Loucy (cell line): Measurements from ENCODE around the gene BAK1.

Experiments used
- H2AFZ ChIP-seq: fragments of 200-600 bp; sonication (generic); 2 replicates; pipeline ENCODE4 v1.6.0; 2016; ENCODE audit warnings: antibody characterized with exemption, mild to moderate bottlenecking, low read length, moderate library complexity
- H3F3A ChIP-seq: fragments of 200-600 bp; 2 replicates; pipeline ENCODE4 v1.6.0; 2016; ENCODE audit warnings: antibody characterized with exemption, low read depth, mild to moderate bottlenecking
- H3K27me3 ChIP-seq: fragments of 200-600 bp; sonication (generic); 2 replicates; pipeline ENCODE4 v1.6.1; 2014; ENCODE audit warnings: low read length, mild to moderate bottlenecking; ENCODE audit not compliant: insufficient read depth, poor library complexity, severe bottlenecking
- H3K36me3 ChIP-seq: fragments of 200-600 bp; sonication (generic); 2 replicates; pipeline ENCODE4 v1.6.1; 2016; ENCODE audit warnings: low read length; ENCODE audit not compliant: insufficient read depth
- H3K4me1 ChIP-seq: fragments of 200-600 bp; sonication (generic); 2 replicates; pipeline ENCODE4 v1.5.1; 2014; ENCODE audit warnings: low read length, mild to moderate bottlenecking; ENCODE audit not compliant: insufficient read depth, poor library complexity, severe bottlenecking
- H3K4me2 ChIP-seq: fragments of 200-600 bp; sonication (generic); 2 replicates; pipeline ENCODE4 v1.6.0; 2014; ENCODE audit warnings: antibody characterized with exemption, low read length, low read depth, mild to moderate bottlenecking; ENCODE audit not compliant: poor library complexity, severe bottlenecking
- H3K4me3 ChIP-seq: fragments of 200-600 bp; sonication (generic); 2 replicates; pipeline ENCODE4 v1.5.1; 2014; ENCODE audit warnings: low read length, mild to moderate bottlenecking, mixed read lengths; ENCODE audit not compliant: poor library complexity, severe bottlenecking
- H3K79me2 ChIP-seq: fragments of 200-600 bp; sonication (generic); 2 replicates; pipeline ENCODE4 v1.6.1; 2014; ENCODE audit warnings: low read length; ENCODE audit not compliant: insufficient read depth
- H3K9ac ChIP-seq: fragments of 200-600 bp; sonication (generic); 2 replicates; pipeline ENCODE4 v1.6.0; 2014; ENCODE audit warnings: mild to moderate bottlenecking, low read depth, low read length, moderate library complexity; ENCODE audit not compliant: poor library complexity, severe bottlenecking
- H3K9me2 ChIP-seq: fragments of 200-600 bp; sonication (generic); replicated peaks from 2 replicates; pipeline ENCODE4 v1.6.1; 2016; ENCODE audit warnings: low read depth, low read length, mixed read lengths
- H3K9me3 ChIP-seq: fragments of 200-600 bp; sonication (generic); 2 replicates; pipeline ENCODE4 v1.6.1; 2014; ENCODE audit warnings: mild to moderate bottlenecking, antibody characterized with exemption, low read length, low read depth; ENCODE audit not compliant: insufficient read depth
- H4K20me1 ChIP-seq: fragments of 200-600 bp; sonication (generic); 2 replicates; pipeline ENCODE4 v1.6.0; 2014; ENCODE audit warnings: antibody characterized with exemption, low read length, mild to moderate bottlenecking; ENCODE audit not compliant: insufficient read depth, poor library complexity, severe bottlenecking
- EZH2phosphoT487 ChIP-seq: fragments of 200-600 bp; IDR thresholded peaks from 2 replicates; pipeline ENCODE4 v1.6.1; 2018; ENCODE audit warnings: antibody characterized with exemption, mild to moderate bottlenecking, moderate library complexity, borderline replicate concordance
- TF ChIP-seq, protein P1 (sequence below): fragments of 200-600 bp; sonication (generic); conservative IDR thresholded peaks from 2 replicates; pipeline ENCODE4 v1.5.1; 2014; ENCODE audit warnings: mild to moderate bottlenecking, antibody characterized with exemption, low read length

BAK1 gene

DNA sequence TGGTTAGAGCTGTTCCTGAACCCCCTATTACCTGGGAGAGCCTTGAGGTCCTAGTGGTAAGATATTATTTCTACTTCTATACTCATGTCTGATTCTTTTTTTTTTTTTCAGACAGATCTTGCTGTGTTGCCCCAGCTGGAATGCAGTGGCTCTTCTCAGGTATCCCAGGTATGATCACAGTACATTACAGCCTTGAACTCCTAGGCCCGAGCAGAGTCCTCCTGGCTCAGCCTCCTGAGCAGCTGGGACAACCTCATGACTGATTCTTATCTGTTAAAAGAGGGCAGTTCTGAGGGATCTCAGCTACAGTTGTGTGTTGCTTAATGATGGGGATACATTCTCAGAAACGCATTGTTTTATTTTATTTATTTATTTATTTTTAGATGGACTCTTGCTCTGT, 30.2 kb downstream of the BAK1 start:
- Histone ChIP-seq H3K9me3 (no peaks in the 10 kb centered on the region), H3K27me3 (no peaks in the 10 kb centered on the region)

DNA sequence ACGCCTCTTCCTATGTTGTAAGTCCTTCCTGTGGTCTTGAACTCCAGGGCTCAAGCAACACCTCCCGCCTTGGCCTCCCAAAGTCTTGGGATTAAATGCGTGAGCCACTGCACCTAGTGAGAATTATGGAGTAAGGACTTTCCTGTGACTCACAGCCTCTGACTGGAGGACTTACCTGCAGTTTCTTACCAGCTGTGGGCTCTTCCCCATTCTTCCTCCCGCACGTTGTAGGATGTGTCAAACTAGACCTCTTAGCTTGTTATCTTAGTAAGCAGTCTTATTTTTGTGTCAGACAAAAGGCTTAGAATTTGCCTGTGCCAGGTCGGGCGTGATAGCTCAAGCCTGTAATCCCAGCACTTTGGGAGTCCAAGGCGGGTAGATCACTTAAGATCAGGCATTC, 30.9 kb downstream of the BAK1 start:
- TF ChIP-seq EZH2phosphoT487 = no peak
- TF ChIP-seq, protein P1, sequence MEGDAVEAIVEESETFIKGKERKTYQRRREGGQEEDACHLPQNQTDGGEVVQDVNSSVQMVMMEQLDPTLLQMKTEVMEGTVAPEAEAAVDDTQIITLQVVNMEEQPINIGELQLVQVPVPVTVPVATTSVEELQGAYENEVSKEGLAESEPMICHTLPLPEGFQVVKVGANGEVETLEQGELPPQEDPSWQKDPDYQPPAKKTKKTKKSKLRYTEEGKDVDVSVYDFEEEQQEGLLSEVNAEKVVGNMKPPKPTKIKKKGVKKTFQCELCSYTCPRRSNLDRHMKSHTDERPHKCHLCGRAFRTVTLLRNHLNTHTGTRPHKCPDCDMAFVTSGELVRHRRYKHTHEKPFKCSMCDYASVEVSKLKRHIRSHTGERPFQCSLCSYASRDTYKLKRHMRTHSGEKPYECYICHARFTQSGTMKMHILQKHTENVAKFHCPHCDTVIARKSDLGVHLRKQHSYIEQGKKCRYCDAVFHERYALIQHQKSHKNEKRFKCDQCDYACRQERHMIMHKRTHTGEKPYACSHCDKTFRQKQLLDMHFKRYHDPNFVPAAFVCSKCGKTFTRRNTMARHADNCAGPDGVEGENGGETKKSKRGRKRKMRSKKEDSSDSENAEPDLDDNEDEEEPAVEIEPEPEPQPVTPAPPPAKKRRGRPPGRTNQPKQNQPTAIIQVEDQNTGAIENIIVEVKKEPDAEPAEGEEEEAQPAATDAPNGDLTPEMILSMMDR = no peak
- H3K9me2 ChIP-seq = no peaks in the 10 kb centered on the region
- H3K4me2 ChIP-seq = no peak overlapping the region
- H4K20me1 ChIP-seq = no peaks in the 10 kb centered on the region
- H3K4me3 ChIP-seq = no peak overlapping the region
- H3K9me3 ChIP-seq = no peaks in the 10 kb centered on the region
- no peaks in the 10 kb centered on the region for H3F3A ChIP-seq
- H3K36me3 ChIP-seq = no peaks in the 10 kb centered on the region
- no peaks in the 10 kb centered on the region for H3K27me3 ChIP-seq
- no peaks in the 10 kb centered on the region for H3K4me1 ChIP-seq
- H3K9ac ChIP-seq = no peak overlapping the region
- H2AFZ ChIP-seq = no peak overlapping the region
- H3K79me2 ChIP-seq = no peaks in the 10 kb centered on the region

More for the DNA sequence above, 30.2 kb downstream of the BAK1 start:
- H3K79me2 ChIP-seq = no peaks in the 10 kb centered on the region
- H3K4me1 ChIP-seq = no peaks in the 10 kb centered on the region
- no peak overlapping the region for H2AFZ ChIP-seq
- no peak overlapping the region for H3K4me2 ChIP-seq
- H3F3A ChIP-seq = no peaks in the 10 kb centered on the region
- H3K4me3 ChIP-seq = no peak overlapping the region
- H3K9me2 ChIP-seq = no peaks in the 10 kb centered on the region
- no peak for TF ChIP-seq EZH2phosphoT487
- TF ChIP-seq, protein P1 = no peak
- H3K36me3 ChIP-seq = no peaks in the 10 kb centered on the region
- no peaks in the 10 kb centered on the region for H4K20me1 ChIP-seq
- no peak overlapping the region for H3K9ac ChIP-seq

DNA sequence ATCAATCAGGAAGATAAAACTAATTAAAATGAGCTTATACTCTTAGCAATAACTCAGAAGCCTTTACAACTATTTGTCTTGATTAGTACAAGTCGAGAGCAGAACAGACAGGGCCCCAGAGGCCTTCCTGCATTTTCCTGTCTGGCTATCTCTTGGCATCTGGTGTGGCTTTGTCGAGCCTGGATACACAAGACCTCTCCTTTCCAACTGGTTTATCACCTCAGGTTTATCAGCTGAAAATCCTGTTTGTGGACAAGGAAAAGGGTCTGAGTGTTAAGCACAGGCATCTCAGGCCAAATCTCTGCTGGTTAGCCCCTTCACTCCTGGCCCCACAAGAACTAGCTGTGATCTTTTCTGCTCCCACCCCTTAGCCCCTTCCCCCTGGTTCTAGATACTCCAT, 32.6 kb downstream of the BAK1 start:
- Histone ChIP-seq H3K79me2 (no peaks in the 10 kb centered on the region), H3F3A (no peaks in the 10 kb centered on the region), H3K4me1 (no peaks in the 10 kb centered on the region), H3K9me3 (no peaks in the 10 kb centered on the region), H3K9ac (no peak overlapping the region), H3K36me3 (no peaks in the 10 kb centered on the region), H2AFZ (no peak overlapping the region), H3K27me3 (no peaks in the 10 kb centered on the region), H3K9me2 (no peaks in the 10 kb centered on the region), H3K4me2 (no peak overlapping the region), H3K4me3 (no peak overlapping the region), H4K20me1 (no peaks in the 10 kb centered on the region)
- TF ChIP-seq, protein P1 = no peak
- TF ChIP-seq EZH2phosphoT487 = no peak
